WTC11 (cell line): ENCODE data around the gene ANTXRL.

ENCODE experiments used
- CTCF ChIP-seq: fragments of 200-600 bp; IDR thresholded peaks from 2 replicates; pipeline ENCODE4 v1.8.0; 2022; ENCODE audit warnings: antibody characterized with exemption
- E2F5 ChIP-seq: sonication (generic); formaldehyde crosslinking; IDR thresholded peaks from 2 replicates; pipeline ENCODE4 v1.8.1; 2022; ENCODE audit warnings: mild to moderate bottlenecking, moderate library complexity, missing genetic modification reagents
- IRF2 ChIP-seq: sonication (generic); formaldehyde crosslinking; IDR thresholded peaks from 2 replicates; pipeline ENCODE4 v1.8.0; 2022; ENCODE audit warnings: low read depth, missing genetic modification reagents, borderline replicate concordance
- RELA ChIP-seq: sonication (generic); formaldehyde crosslinking; IDR thresholded peaks from 2 replicates; pipeline ENCODE4 v1.8.1; 2022; ENCODE audit warnings: missing genetic modification reagents, mild to moderate bottlenecking, borderline replicate concordance
- ZBTB21 ChIP-seq: sonication (generic); formaldehyde crosslinking; IDR thresholded peaks from 2 replicates; pipeline ENCODE4 v1.8.1; 2023; ENCODE audit warnings: mild to moderate bottlenecking, missing genetic modification reagents, borderline replicate concordance

GRCh38 chr10:46270086-46270811 lies 16.5 kb upstream of the ANTXRL start:
- TF ChIP-seq ZBTB21 (no peak), E2F5 (no peak), IRF2 (CRISPR knock-in tag) (no peak), RELA (CRISPR knock-in tag) (no peak), CTCF (no peak)
